Dedifferentiated amniotic fluid mesenchymal stem cell (primary cell): ENCODE results near the gene FETUB.
"Not testable (repeated sequence)": the region's sequence is repeated elsewhere in the genome, so short reads cannot be mapped to it uniquely, and the experiment has no call there.

Experiments
- DNase-seq: peaks from one replicate; pipeline ENCODE4 v3.0.0-alpha.2; 2016; ENCODE audit errors: extremely low spot score

The FETUB gene

DNA sequence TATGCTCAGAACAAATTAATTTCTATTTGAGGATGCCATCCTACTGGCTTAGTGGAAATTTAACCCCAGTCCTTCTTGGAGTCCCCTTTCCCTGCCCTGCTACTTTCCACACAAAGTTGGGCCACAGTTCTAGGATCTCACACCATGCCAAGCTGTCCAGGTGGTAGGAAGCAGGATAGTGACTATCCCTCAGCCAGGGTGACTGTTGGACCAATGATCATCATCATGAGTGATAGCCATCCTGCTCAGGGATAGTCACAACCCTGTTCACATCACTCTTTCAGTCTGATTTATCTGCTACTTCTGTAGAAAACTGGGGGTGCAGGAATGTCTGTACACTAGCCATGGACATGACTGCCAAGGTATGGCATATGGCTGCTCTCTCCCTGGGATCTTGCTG is 38.4 kb downstream of the FETUB start:
- DNase-seq, result no peak

DNA sequence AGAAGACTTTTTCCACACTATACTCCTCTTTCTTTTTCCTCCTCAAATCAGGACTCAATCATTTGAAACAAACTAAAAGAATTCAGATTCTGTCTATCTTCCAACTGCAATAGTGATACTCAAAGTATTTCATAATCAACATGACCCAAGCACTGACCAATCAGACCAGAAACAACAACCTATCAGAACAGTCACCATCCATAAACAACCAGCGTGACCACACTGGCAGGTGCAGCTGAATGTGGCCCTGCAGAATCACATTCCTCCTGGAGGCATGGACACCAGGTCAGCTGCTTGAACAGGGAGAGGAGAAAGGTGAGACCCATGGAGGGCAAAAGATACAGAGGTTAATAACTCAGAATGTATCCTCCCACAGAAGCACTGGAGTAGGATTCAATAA is 39.0 kb downstream of the FETUB start:
- DNase-seq, result no peak

DNA sequence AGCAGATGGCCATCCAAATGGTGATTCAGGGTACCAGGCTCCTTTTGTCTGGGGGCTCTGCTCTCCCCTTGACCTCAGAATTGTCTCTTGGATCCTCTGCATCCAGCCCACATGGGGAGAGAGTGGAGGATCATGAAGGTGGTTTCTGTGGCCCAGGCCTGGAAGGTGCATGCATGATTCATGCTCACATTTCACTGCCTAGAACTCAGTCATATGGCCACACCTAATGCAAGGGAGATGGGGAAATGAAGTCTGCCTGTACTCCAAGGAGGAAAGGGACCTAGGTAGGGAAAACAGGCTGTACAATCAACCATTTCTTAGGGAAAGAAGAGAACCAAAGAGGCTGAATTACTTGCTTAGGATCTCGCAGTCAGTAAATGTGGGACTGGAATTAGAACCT is 40.7 kb downstream of the FETUB start:
- DNase-seq, result no peak

GRCh38 chr3:186682812-186683211 is 42.6 kb downstream of the FETUB start:
- DNase-seq, result no peak

- no peak for DNase-seq
Measured at GRCh38 chr3:186683979-186684378, 43.8 kb downstream of the FETUB start.

- DNase-seq, result not testable (repeated sequence)
Measured at GRCh38 chr3:186686475-186686874, 46.3 kb downstream of the FETUB start.

DNA sequence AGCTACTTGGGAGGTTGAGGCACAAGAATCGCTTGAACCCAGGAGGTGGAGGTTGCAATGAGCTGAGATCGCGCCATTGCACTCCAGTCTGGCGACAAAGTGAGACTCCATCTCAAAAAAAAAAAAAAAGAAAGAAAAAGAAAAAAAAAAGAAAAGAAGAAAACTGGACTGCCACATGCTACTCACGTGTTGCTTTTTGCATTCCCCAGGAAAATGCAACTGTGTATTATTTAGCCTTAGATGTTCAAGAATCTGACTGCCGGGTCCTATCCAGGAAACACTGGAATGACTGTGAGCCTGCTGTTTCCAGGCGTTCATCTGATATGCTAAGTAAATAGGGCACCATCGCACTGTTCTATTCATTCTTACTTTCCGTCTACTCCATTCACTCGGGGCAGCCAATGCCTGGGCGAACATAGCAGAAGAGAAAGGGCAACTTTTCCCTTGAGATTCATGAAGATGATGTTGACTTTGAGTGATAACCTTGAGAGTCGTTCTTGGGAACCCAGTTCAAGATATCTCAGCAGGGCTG is 47.0 kb downstream of the FETUB start:
- no peak for DNase-seq

- DNase-seq, result not testable (repeated sequence)
Measured at GRCh38 chr3:186690304-186690703, 50.1 kb downstream of the FETUB start.

- no peak for DNase-seq
Measured at GRCh38 chr3:186691676-186692075, 51.5 kb downstream of the FETUB start.

GRCh38 chr3:186693843-186694242 is 53.6 kb downstream of the FETUB start:
- DNase-seq, result no peak

DNA sequence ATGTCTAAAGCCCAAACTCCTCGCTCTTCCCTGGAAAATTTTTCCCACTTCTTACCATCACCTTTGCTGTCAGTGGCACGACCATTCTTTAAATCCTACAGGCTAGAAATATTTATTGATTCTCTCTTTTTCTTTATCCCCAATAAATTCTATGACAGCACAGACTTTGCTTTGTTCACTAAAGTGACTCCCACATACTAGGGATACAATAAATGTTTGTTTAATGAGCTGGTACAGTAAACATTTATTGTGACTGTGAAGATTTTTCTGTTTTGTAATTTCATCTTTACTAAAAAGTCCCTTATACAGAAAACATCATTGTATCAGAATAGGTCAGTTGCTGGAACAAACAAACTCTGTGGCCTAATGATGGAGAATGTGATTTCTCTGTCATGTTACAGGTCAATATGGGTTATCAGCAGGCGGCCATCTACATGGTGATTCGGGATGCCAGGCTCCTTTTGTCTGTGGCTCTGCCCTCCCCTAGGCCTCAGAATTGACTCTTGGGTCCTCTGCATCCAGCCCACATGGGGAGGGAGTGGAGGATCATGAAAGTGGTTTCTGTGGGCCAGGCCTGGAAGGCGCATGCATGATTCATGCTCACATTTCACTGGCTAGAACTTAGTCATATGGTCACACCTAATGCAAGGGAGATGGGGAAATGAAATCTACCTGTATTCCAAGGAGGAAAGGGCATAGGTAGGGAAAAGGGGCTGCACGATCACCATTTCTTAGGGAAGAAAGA is 54.3 kb downstream of the FETUB start:
- DNase-seq, result no peak

- no peak for DNase-seq
Measured at GRCh38 chr3:186696522-186696921, 56.3 kb downstream of the FETUB start.

DNA sequence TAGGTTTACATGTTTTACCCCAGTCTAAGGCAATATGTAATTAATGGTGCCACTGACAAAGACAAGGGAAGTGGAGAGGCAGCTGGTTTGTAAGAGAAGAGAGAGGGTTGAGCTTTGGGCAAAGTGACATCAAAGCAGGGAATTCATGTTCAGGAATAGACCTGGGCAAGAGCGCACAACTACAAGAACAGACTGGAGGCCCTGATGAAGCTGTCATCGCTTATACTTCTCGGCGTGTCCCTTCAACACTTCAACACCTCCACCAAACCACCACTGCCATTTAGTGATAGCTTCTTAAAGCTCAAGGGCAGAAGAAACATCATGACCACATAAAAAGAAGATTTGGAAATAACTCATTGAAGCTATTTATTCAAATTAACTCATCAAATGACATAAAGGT is 57.3 kb downstream of the FETUB start:
- no peak for DNase-seq

DNA sequence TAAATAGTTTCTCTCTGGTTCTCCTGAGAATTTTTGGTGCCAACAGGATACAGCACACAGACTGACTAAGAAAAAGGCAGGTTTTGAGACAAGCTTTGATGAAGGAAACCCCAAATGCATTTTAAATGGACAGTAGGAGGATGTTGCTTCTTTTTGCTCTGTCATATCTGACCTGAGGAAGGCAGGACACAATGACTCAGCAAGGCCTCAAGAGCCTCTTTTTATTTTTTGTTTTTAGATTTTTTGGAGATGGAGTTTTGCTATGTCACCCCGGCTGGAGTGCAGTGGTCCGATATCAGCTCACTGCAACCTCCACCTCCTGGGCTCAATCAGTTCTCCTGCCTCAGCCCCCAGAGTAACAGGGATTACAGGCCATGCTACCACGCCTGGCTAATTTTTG is 60.1 kb downstream of the FETUB start:
- no peak for DNase-seq

DNA sequence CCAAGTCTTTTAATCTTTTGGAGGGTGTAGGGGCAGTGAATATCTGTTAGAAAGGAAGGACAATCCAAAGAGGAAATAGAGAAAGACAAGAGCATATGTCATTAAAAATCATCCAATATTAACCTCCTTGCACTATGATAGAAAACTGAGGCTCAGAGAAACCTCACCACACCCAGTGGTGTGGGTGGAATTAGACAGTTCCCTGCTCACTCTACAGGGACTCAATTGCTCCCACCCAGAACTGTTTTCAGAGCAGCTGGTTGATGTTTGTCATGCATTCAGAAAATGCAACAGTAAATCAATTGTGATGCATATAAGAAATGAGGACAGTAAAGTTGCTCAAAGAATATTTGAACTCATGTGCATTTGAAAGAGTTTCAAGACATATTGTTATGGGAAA is 62.3 kb downstream of the FETUB start:
- not testable (repeated sequence) for DNase-seq
